WERI-Rb-1 (cell line): ENCODE results near the gene PTDSS2.
"Not testable (repeated sequence)": the region's sequence is repeated elsewhere in the genome, so short reads cannot be mapped to it uniquely, and the experiment has no call there.

ENCODE experiments used
- DNase-seq: peaks from one replicate; pipeline ENCODE4 v3.0.0-alpha.2; 2020
- H3K27ac ChIP-seq: fragments of 250-450 bp; sonication (Bioruptor Pico); 2 replicates; pipeline ENCODE4 v1.5.1; 2020; ENCODE audit warnings: mild to moderate bottlenecking, moderate library complexity
- H3K27me3 ChIP-seq: fragments of 250-450 bp; sonication (Bioruptor Pico); 2 replicates; pipeline ENCODE4 v1.5.1; 2021; ENCODE audit warnings: mild to moderate bottlenecking, low read depth, moderate library complexity; ENCODE audit not compliant: insufficient read depth, severe bottlenecking
- H3K36me3 ChIP-seq: fragments of 250-450 bp; sonication (Bioruptor Pico); 2 replicates; pipeline ENCODE4 v1.5.1; 2020; ENCODE audit warnings: mild to moderate bottlenecking, moderate library complexity
- H3K4me3 ChIP-seq: 2 replicates; pipeline ENCODE4 v1.5.1; 2011; ENCODE audit warnings: low read depth, mild to moderate bottlenecking, control low read depth, low read length
- H3K9me3 ChIP-seq: fragments of 250-450 bp; sonication (Bioruptor Pico); 2 replicates; pipeline ENCODE4 v1.5.1; 2021; ENCODE audit warnings: mild to moderate bottlenecking, moderate library complexity; ENCODE audit not compliant: severe bottlenecking
- CTCF ChIP-seq: IDR thresholded peaks from 2 replicates; pipeline ENCODE4 v1.5.1; 2011; ENCODE audit warnings: low read depth, mild to moderate bottlenecking, control low read depth, inconsistent platforms, low read length

PTDSS2 gene

GRCh38 chr11:429931-430456, 20.1 kb upstream of the PTDSS2 start:
- no peak for TF ChIP-seq CTCF
- H3K27ac ChIP-seq = no peak overlapping the region
- H3K9me3 ChIP-seq = no peaks in the 10 kb centered on the region
- no peak overlapping the region for H3K4me3 ChIP-seq
- no peaks in the 10 kb centered on the region for H3K27me3 ChIP-seq
- no peaks in the 10 kb centered on the region for H3K36me3 ChIP-seq
- no peak for DNase-seq

DNA sequence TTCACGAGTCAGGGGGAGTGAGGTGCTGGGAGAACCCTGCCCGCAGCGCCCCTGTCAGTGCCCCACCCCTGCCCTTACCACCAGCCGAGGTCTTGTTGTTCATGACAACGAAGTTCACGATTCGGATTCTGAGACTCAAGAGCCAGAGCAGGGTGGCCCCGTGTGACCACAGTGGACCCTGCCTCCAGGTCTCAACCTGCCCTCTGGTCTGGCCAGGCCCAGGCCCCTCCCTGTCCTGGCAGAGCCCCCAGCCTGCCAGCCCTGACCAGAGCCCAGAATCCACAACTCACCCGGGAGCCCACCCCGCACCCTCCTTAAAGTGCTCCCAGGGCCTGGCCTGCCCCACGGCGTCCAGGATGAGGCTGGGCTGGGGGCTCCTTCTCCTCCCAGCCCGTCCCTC, 18.2 kb upstream of the PTDSS2 start:
- Histone ChIP-seq H3K36me3 (no peaks in the 10 kb centered on the region), H3K9me3 (no peaks in the 10 kb centered on the region), H3K4me3 (no peak overlapping the region), H3K27ac (no peak overlapping the region), H3K27me3 (no peaks in the 10 kb centered on the region)
- no peak for DNase-seq
- TF ChIP-seq CTCF = no peak

GRCh38 chr11:432501-433100, 17.5 kb upstream of the PTDSS2 start:
- Histone ChIP-seq H3K36me3 (no peaks in the 10 kb centered on the region), H3K27me3 (no peaks in the 10 kb centered on the region), H3K9me3 (no peaks in the 10 kb centered on the region), H3K4me3 (no peak overlapping the region), H3K27ac (no peak overlapping the region)
- no peak for DNase-seq
- no peak for TF ChIP-seq CTCF

DNA sequence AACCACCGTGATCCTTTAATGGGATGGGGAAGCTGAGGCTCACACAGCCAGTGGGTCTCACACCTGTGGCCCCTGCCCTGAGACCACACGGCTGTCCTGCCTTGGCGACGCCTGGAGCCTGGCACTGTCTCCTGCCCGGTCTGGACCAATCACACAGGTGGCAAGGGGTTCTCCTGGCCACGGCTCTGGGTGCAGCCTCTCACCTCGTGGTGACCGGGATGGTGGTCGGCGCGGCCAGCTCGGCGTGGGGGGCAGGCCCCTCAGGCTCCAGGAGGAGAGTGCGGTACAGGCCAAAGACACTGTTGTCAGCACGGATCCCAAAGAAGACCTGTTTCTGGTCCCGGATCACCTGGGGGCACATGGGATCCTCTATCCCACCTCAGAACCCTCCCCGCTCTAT, 17.0 kb upstream of the PTDSS2 start:
- Histone ChIP-seq H3K27ac (no peak overlapping the region), H3K9me3 (no peaks in the 10 kb centered on the region), H3K27me3 (no peaks in the 10 kb centered on the region), H3K4me3 (no peak overlapping the region), H3K36me3 (no peaks in the 10 kb centered on the region)
- no peak for TF ChIP-seq CTCF
- no peak for DNase-seq

- Histone ChIP-seq H3K36me3 (no peaks in the 10 kb centered on the region), H3K9me3 (no peaks in the 10 kb centered on the region), H3K27ac (no peak overlapping the region), H3K4me3 (no peak overlapping the region), H3K27me3 (no peaks in the 10 kb centered on the region)
- no peak for DNase-seq
- no peak for TF ChIP-seq CTCF
Measured at GRCh38 chr11:433641-434040, 16.4 kb upstream of the PTDSS2 start.

DNA sequence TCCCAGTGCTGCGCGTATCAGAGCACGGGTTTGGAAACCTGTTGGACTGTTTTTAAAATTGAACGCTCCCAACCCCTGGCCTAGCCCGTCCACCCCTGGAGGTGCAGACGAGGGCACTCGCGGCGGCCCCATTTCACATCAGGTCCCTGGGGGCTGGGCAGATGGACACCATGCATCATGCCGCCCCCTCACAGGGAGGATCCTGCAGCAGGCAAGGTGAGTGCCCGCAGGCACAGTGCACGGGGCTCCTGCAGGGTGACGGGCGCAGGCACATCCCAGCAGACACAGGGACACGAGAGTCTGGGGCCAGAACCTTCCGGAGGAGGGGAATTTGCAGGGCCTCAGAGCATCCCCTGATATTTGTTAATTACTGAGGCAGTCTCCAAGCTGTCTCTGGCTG, 15.6 kb upstream of the PTDSS2 start:
- Histone ChIP-seq H3K4me3 (no peak overlapping the region), H3K27ac (no peak overlapping the region), H3K9me3 (no peaks in the 10 kb centered on the region), H3K27me3 (no peaks in the 10 kb centered on the region), H3K36me3 (no peaks in the 10 kb centered on the region)
- no peak for TF ChIP-seq CTCF
- DNase-seq = no peak

DNA sequence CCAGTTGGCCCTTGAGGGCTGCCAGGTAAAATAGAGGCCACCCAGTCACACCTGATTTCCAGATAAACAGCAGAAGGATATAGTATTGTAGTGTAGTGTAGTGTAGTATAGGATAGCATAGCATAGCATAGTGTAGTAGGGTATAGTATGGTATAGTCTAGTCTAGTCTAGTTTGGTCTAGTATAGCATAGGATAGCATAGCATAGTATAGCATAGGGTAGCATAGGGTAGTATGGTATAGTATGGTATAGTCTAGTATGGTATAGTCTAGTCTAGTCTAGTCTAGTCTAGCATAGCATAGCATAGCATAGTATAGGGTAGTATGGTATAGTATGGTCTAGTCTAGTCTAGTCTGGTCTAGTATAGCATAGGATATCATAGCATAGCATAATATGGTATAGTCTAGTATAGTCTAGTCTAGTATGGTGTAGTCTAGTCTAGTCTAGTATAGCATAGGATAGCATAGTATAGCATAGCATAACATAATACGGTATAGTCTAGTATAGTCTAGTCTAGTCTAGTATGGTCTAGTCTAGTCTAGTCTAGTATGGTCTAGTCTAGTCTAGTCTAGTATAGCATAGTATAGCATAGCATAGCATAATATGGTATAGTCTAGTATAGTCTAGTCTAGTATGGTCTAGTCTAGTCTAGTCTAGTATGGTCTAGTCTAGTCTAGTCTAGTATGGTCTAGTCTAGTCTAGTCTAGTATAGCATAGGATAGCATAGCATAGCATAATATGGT, 14.9 kb upstream of the PTDSS2 start:
- not testable (repeated sequence) for DNase-seq, H3K27ac ChIP-seq, H3K4me3 ChIP-seq, H3K27me3 ChIP-seq, H3K9me3 ChIP-seq, H3K36me3 ChIP-seq
